D721Med (cell line): ENCODE data around the gene BBS5.
"Not testable (repeated sequence)": the region's sequence is repeated elsewhere in the genome, so short reads cannot be mapped to it uniquely, and the experiment has no call there.

Source experiments
- DNase-seq: peaks from one replicate; pipeline ENCODE4 v3.0.0; 2011; ENCODE audit warnings: low spot score; ENCODE audit not compliant: insufficient read length
- FAIRE-seq: peaks from 2 replicates; lab custom pipeline; 2011; peaks lifted over from hg19 to GRCh38; lab: Jason Lieb, UNC
- CTCF ChIP-seq: IDR thresholded peaks from 2 replicates; pipeline ENCODE4 v1.5.1; 2012; ENCODE audit warnings: mild to moderate bottlenecking, control low read depth; ENCODE audit not compliant: insufficient read depth; ENCODE audit errors: missing control alignments

BBS5 gene

DNA sequence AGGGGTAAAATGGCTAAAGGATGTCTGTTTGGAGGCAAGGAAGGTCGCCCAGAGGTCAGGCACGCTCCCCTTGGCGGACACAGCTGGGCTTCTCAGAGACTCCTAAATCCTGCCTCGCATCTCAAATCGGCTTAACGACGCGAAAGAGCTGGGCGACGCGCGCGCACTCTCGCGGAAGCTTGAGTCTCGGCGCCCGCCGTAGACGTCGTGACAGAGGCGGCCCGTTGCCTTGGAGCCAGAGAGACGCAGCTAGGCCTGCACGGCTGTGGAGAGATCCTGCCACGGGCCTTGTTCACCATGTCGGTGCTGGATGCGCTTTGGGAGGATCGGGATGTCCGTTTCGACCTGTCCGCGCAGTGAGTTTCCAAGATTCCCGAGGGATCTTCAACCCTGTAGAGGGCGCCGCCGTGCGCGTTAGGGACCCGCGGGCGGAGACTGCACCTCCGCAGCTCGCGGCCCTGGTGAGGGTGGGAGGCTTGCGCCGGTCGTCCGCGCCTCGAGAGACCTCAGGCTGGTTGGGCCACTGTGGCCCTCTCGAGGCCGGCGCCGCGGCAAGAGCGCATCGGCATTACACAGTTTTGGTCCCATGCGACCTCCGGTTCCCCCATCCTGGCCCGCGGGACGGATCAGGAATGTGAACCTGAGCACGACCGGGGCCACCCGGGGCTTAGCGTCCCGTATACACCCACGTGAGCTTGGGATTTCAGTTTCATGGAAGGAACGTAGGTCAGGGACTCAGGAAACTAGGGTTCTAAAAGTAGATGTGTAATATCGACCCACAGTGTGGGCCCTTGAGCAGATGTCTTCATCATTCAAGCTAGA lies at the start of gene BBS5:
Gene BBS5 (plus strand): TSS at position 238 of the 822 bp plus-strand sequence. CDS start 60 bp downstream, at position 298.
- FAIRE-seq (no peak), DNase-seq (peak; percentile 83)
- TF ChIP-seq CTCF = peak; percentile 49

DNA sequence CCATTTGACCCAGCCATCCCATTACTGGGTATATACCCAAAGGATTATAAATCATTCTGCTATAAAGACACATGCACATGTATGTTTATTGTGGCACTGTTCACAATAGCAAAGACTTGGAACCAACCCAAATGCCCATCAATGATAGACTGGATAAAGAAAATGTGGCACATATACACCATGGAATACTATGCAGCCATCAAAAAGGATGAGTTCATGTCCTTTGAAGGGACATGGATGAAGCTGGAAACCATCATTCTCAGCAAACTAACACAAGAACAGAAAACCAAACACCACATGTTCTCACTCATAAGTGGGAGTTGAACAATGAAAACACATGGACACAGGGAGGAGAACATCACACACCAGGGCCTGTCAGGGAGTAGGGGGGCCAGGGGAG lies 47.5 kb upstream of the BBS5 start:
- DNase-seq, FAIRE-seq: not testable (repeated sequence)

DNA sequence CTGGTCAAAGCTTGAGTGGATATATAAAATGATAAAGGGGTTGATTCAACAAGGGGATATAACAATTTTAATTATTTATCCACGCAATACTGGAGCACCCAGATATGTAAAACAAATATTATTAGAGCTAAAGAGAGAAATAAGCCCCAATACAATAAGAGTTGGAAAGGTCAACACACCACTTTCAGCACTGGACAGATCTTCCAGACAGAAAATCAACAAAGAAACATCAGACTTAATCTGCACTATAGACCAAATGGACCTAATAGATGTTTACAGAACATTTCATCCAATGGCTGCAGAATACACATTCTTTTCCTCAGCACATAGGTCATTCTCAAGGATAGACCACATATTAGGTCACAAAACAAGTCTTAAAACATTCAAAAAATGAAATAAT lies 45.1 kb upstream of the BBS5 start:
- not testable (repeated sequence) for FAIRE-seq

GRCh38 chr2:169438466-169439072 lies 40.7 kb upstream of the BBS5 start:
- DNase-seq (no peak), FAIRE-seq (peak; percentile 6)
- TF ChIP-seq CTCF = no peak

More for the DNA sequence above, 45.1 kb upstream of the BBS5 start:
- DNase-seq = not testable (repeated sequence)

DNA sequence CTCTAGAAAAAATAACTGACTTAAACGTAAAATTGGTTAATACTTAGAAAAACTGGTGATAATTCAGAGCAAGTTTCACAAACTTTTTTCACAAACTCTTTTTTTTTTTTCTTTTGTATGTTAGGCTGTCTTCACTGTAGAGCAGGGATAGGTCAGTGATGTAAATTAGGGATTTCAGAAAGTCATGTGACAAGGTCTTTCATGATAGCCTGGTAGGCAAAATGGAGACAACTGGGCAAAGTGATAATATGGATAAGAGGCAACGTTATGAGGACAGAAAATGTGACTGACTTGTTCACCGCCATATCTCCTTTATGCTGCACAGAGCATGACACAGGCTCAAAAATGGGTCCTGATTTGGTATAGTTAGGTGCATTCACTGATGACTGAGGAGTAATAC lies 39.4 kb upstream of the BBS5 start:
- FAIRE-seq (no peak), DNase-seq (no peak)
- no peak for TF ChIP-seq CTCF

GRCh38 chr2:169446452-169446851 lies 32.8 kb upstream of the BBS5 start:
- FAIRE-seq (no peak), DNase-seq (no peak)
- no peak for TF ChIP-seq CTCF

DNA sequence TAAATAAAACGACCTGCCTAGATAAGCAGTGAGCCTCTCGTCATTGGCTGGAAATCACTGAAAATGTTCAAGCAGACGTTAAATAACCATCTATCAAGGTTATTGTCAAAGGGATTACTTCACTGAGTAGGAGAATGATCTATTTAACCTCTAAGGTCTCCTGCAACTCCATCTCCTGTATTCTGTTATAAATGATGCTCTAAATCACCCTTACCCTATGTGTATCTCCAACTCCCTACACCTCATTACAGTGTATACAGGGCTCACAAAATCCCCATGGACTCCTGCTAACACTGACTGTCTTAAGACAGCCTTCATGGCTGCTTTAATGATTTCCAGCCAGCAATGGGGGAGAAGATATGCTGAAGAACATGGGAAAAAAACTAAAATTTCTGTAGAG lies 31.0 kb upstream of the BBS5 start:
- FAIRE-seq = no peak
- no peak for DNase-seq
- TF ChIP-seq CTCF = no peak

- FAIRE-seq (no peak), DNase-seq (no peak)
- no peak for TF ChIP-seq CTCF
These were observed 30.4 kb upstream of the BBS5 start for GRCh38 chr2:169448865-169449264.
